H1 (cell line): ENCODE data around the gene TIMM23.

ENCODE experiments used
- CTCF ChIP-seq, 3 experiments: IDR thresholded peaks; 1 replicate in 2 of 3; 2 replicates in 1 of 3; pipeline versions ENCODE4 v1.5.1 to v1.6.1; 2011; ENCODE audit warnings: low read length in 3 of 3, mild to moderate bottlenecking in 3 of 3, inconsistent platforms in 2 of 3, low read depth in 1 of 3, moderate library complexity in 1 of 3; ENCODE audit not compliant: insufficient read depth in 1 of 3; ENCODE audit errors: control extremely low read depth in 1 of 3
- PHF8 ChIP-seq: fragments of 200-600 bp; sonication (generic); conservative IDR thresholded peaks from 2 replicates; pipeline ENCODE4 v1.7.1; 2012; ENCODE audit warnings: low read depth, mild to moderate bottlenecking, inconsistent platforms, low read length, moderate library complexity
- POLR2A ChIP-seq, 2 experiments: IDR thresholded peaks; 1 replicate in 1 of 2; 2 replicates in 1 of 2; pipeline ENCODE4 v1.6.1; 2011; ENCODE audit warnings: low read depth in 2 of 2, low read length in 2 of 2, mild to moderate bottlenecking in 2 of 2; ENCODE audit errors: control extremely low read depth in 1 of 2
- TEAD4 ChIP-seq: IDR thresholded peaks from 2 replicates; pipeline ENCODE4 v1.6.1; 2012; ENCODE audit warnings: low read depth, low read length, inconsistent platforms, mixed read lengths
- USF2 ChIP-seq: IDR thresholded peaks from 2 replicates; pipeline ENCODE4 v1.6.1; 2011; ENCODE audit warnings: low read length, improper control_type of control experiment

GRCh38 chr10:46024948-46025347 lies 52.7 kb downstream of the TIMM23 start:
- TF ChIP-seq CTCF (IDR thresholded peaks at IDR 0.05; ENCODE audit: control extremely low read depth in 1 of 3, insufficient read depth in 1 of 3, low read depth in 1 of 3, low read length in 3 of 3) (no peak), TEAD4 (no peak), POLR2A (IDR thresholded peaks at IDR 0.05; ENCODE audit: control extremely low read depth in 1 of 2, low read depth in 2 of 2, low read length in 2 of 2) (no peak), PHF8 (no peak), USF2 (no peak)
